GM12878 (cell line): ENCODE data around the gene NDUFC1. TPM values are rescaled to one million over a fixed set of nuclear protein-coding genes. Genes with fewer than 3 reads are reported as not detected.

ENCODE experiments used
- ATAC-seq: fragments of 200-7000 bp; cut with Tn5 transposase; 3 replicates; pipeline ENCODE4 v1.9.1; 2020; ENCODE audit warnings: mild to moderate bottlenecking, moderate library complexity
- BruUV-seq: library from RNA; stranded (reverse); fragments of 400-500 nt; replicated peaks from 2 replicates; lab custom pipeline; 2021; lab: Mats Ljungman, UMichigan
- CTCF ChIA-PET: fragments of 300-600 bp; sonication (Branson Sonifier 250); formaldehyde crosslinking; extraction: SDS; loops from one replicate; lab custom pipeline; 2021; ENCODE audit warnings: inconsistent platforms; lab: Yijun Ruan, JAX
- POLR2A ChIA-PET: fragments of 350-600 bp; formaldehyde crosslinking; extraction: SDS; loops from one replicate; lab custom pipeline; 2021; ENCODE audit warnings: inconsistent platforms; lab: Charles Lee
- RAD21 ChIA-PET: fragments of 300-600 bp; sonication (Branson Sonifier 250); formaldehyde crosslinking; loops from one replicate; lab custom pipeline; 2023; ENCODE audit warnings: antibody characterized with exemption; ENCODE audit not compliant: unreplicated experiment; lab: Charles Lee
- SMC1A ChIA-PET: fragments of 300-600 bp; sonication (Branson Sonifier 250); formaldehyde crosslinking; loops from one replicate; lab custom pipeline; 2023; ENCODE audit not compliant: unreplicated experiment, uncharacterized antibody; lab: Charles Lee
- DNase-seq: peaks from one replicate; pipeline ENCODE4 v3.0.0-alpha.2; 2011; ENCODE audit warnings: low read depth, low spot score
- FAIRE-seq: peaks from 3 replicates; lab custom pipeline; 2011; peaks lifted over from hg19 to GRCh38; lab: Jason Lieb, UNC
- H2AFZ ChIP-seq: 2 replicates; pipeline ENCODE4 v1.6.0; 2011; ENCODE audit warnings: low read depth, low read length, control low read depth; ENCODE audit not compliant: control insufficient read depth
- H3K27ac ChIP-seq: 2 replicates; pipeline ENCODE4 v1.5.1; 2011; ENCODE audit warnings: control low read depth; ENCODE audit not compliant: control insufficient read depth, insufficient read depth
- H3K27me3 ChIP-seq, 2 experiments: replicated peaks in 1 of 2; 2 replicates each; pipeline versions ENCODE4 v1.6.0 to v1.6.1; 2011; ENCODE audit warnings: low read length in 1 of 2; ENCODE audit not compliant: control insufficient read depth in 2 of 2, insufficient read depth in 2 of 2
- H3K36me3 ChIP-seq, 2 experiments: 2 replicates each; pipeline ENCODE4 v1.5.1; 2011; ENCODE audit warnings: low read length in 1 of 2; ENCODE audit not compliant: control insufficient read depth in 2 of 2, insufficient read depth in 2 of 2
- H3K4me1 ChIP-seq: 2 replicates; pipeline ENCODE4 v1.6.1; 2011; ENCODE audit warnings: mild to moderate bottlenecking, low read length, moderate library complexity, mixed read lengths; ENCODE audit not compliant: control insufficient read depth, insufficient read depth
- H3K4me2 ChIP-seq: 2 replicates; pipeline ENCODE4 v1.6.0; 2011; ENCODE audit warnings: control low read depth; ENCODE audit not compliant: control insufficient read depth, insufficient read depth
- H3K4me3 ChIP-seq: fragments of 200-600 bp; sonication (generic); 2 replicates; pipeline ENCODE4 v1.5.1; 2016
- H3K79me2 ChIP-seq: 2 replicates; pipeline ENCODE4 v1.6.0; 2011; ENCODE audit warnings: low read length; ENCODE audit not compliant: control insufficient read depth, insufficient read depth
- H3K9ac ChIP-seq: 2 replicates; pipeline ENCODE4 v1.8.0; 2011; ENCODE audit warnings: low read length, control low read depth, mixed read lengths; ENCODE audit not compliant: control insufficient read depth, insufficient read depth
- H3K9me3 ChIP-seq: replicated peaks from 3 replicates; pipeline ENCODE4 v1.5.1; 2011; ENCODE audit warnings: mild to moderate bottlenecking, low read length; ENCODE audit not compliant: control insufficient read depth, insufficient read depth
- H4K20me1 ChIP-seq: 2 replicates; pipeline ENCODE4 v1.6.0; 2011; ENCODE audit not compliant: control insufficient read depth, insufficient read depth
- CBFB ChIP-seq: IDR thresholded peaks from 2 replicates; pipeline ENCODE4 v1.6.1; 2016; ENCODE audit warnings: antibody characterized with exemption, low read depth
- CHD4 ChIP-seq: fragments of 200-600 bp; sonication (generic); IDR thresholded peaks from 2 replicates; pipeline ENCODE4 v1.6.1; 2016; ENCODE audit warnings: mild to moderate bottlenecking
- JUNB ChIP-seq: IDR thresholded peaks from 2 replicates; pipeline ENCODE4 v1.6.1; 2016; ENCODE audit warnings: antibody characterized with exemption, mild to moderate bottlenecking
- MYB ChIP-seq: fragments of 150-350 bp; IDR thresholded peaks from 2 replicates; pipeline ENCODE4 v1.6.1; 2014; ENCODE audit warnings: mild to moderate bottlenecking, low read depth, low read length, borderline replicate concordance
- NR2C2 ChIP-seq: IDR thresholded peaks from 2 replicates; pipeline ENCODE4 v1.6.1; 2011; ENCODE audit warnings: borderline replicate concordance, low read depth; ENCODE audit not compliant: control insufficient read depth, insufficient read length
- RCOR1 ChIP-seq: conservative IDR thresholded peaks from 2 replicates; pipeline ENCODE4 v1.6.1; 2012; ENCODE audit warnings: low read depth, low read length, improper control_type of control experiment
- RUNX3 ChIP-seq: IDR thresholded peaks from 2 replicates; pipeline ENCODE4 v1.6.1; 2012; ENCODE audit warnings: low read length, inconsistent platforms
- YBX1 ChIP-seq: fragments of 450-650 bp; IDR thresholded peaks from 2 replicates; pipeline ENCODE4 v1.6.1; 2016; ENCODE audit warnings: antibody characterized with exemption
- ZBED1 ChIP-seq: IDR thresholded peaks from 2 replicates; pipeline ENCODE4 v1.6.1; 2016; ENCODE audit warnings: borderline replicate concordance
- ZNF207 ChIP-seq: fragments of 450-650 bp; IDR thresholded peaks from 2 replicates; pipeline ENCODE4 v1.6.1; 2014; ENCODE audit warnings: antibody characterized with exemption, mild to moderate bottlenecking, borderline replicate concordance
- WGBS: methylation state at CpG from one replicate; pipeline ENCODE4 v1.1.6; 2016; ENCODE audit warnings: low lambda C conversion rate; ENCODE audit not compliant: insufficient replicate concordance, insufficient coverage; ENCODE audit errors: missing lambda C conversion rate; 5-methylcytosine and 5-hydroxymethylcytosine counted together
- in situ Hi-C: fragments of 300-500 bp; cut with MboI; formaldehyde crosslinking; loops from 9 replicates; pipeline ENCODE4 v1.14.3; 2018; ENCODE audit warnings: mixed read lengths
- intact Hi-C: fragments of 100-400 bp; cut with micrococcal nuclease; formaldehyde crosslinking; loops from one replicate; pipeline ENCODE4 v1.14.2; 2022; ENCODE audit not compliant: unreplicated experiment
- polyA plus RNA-seq, 11 experiments: library from polyadenylated mRNA; depleted of rRNA in 4 of 11; unstranded in 6 of 11; stranded (reverse) in 5 of 11; fragments of >200 nt; fragmentation: Nextera tagmentation in 4 of 11; fragmentation: Illumina TruSeq in 1 of 11; extraction: Ambion mirVana in 4 of 11; extraction: Trizol in 1 of 11; gene quantifications; 1 replicate in 1 of 11; 2 replicates in 10 of 11; pipeline versions ENCODE4 v1.2.1 to v1.2.3, GENCODE V29; 2011 to 2016; ENCODE audit warnings: inconsistent platforms in 2 of 11, missing spikeins in 2 of 11, low read depth in 1 of 11
- total RNA-seq, 4 experiments: library from RNA; depleted of rRNA in 3 of 4; stranded (reverse); fragments of >200 nt in 3 of 4; fragmentation: Illumina TruSeq in 1 of 4; extraction: Trizol in 1 of 4; gene quantifications; 2 replicates each; pipeline versions ENCODE4 v1.2.1 to v1.2.3, GENCODE V29; 2013 to 2021
- TF ChIP-seq, protein P1 (sequence below): fragments of 450-650 bp; IDR thresholded peaks from 2 replicates; pipeline ENCODE4 v1.6.1; 2016; ENCODE audit warnings: mild to moderate bottlenecking, moderate library complexity, borderline replicate concordance
- TF ChIP-seq, protein P2 (sequence below): fragments of 150-350 bp; IDR thresholded peaks from 2 replicates; pipeline ENCODE4 v1.6.1; 2014; ENCODE audit warnings: mild to moderate bottlenecking, low read depth, low read length
- TF ChIP-seq, protein P3 (sequence below): IDR thresholded peaks from 2 replicates; pipeline ENCODE4 v1.6.1; 2011; ENCODE audit warnings: low read depth, mild to moderate bottlenecking, low read length, moderate library complexity, borderline replicate concordance; ENCODE audit errors: extremely low read depth
- TF ChIP-seq, protein P4 (sequence below): fragments of 450-650 bp; IDR thresholded peaks from 2 replicates; pipeline ENCODE4 v1.6.1; 2016; ENCODE audit warnings: mild to moderate bottlenecking

NDUFC1 gene
- total and polyA plus RNA-seq, 10 of the 15 experiments (the other 5 are each of a cell fraction or from before 2014, with no cell fraction given): 25.5 to 242 (median 68.9) TPM

DNA sequence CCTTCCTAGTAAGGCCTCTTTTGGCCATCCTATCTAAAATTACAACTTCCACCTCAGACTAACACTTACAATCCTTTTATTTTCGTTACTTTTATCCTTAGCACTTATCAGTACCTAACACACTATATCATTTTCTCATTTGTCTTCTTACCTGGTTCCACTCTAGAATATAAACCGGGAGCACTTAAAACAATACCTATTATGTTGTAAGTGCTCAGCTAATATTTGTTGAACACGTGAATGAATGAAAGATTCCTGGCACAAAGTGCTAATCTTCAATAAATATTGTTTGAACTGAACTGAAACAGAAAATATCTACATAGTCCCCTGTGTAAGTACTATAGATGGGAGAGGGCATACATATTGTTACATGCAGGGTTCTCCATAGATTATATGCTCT, 36.6 kb downstream of the NDUFC1 start (continued):
- TF ChIP-seq, protein P1, sequence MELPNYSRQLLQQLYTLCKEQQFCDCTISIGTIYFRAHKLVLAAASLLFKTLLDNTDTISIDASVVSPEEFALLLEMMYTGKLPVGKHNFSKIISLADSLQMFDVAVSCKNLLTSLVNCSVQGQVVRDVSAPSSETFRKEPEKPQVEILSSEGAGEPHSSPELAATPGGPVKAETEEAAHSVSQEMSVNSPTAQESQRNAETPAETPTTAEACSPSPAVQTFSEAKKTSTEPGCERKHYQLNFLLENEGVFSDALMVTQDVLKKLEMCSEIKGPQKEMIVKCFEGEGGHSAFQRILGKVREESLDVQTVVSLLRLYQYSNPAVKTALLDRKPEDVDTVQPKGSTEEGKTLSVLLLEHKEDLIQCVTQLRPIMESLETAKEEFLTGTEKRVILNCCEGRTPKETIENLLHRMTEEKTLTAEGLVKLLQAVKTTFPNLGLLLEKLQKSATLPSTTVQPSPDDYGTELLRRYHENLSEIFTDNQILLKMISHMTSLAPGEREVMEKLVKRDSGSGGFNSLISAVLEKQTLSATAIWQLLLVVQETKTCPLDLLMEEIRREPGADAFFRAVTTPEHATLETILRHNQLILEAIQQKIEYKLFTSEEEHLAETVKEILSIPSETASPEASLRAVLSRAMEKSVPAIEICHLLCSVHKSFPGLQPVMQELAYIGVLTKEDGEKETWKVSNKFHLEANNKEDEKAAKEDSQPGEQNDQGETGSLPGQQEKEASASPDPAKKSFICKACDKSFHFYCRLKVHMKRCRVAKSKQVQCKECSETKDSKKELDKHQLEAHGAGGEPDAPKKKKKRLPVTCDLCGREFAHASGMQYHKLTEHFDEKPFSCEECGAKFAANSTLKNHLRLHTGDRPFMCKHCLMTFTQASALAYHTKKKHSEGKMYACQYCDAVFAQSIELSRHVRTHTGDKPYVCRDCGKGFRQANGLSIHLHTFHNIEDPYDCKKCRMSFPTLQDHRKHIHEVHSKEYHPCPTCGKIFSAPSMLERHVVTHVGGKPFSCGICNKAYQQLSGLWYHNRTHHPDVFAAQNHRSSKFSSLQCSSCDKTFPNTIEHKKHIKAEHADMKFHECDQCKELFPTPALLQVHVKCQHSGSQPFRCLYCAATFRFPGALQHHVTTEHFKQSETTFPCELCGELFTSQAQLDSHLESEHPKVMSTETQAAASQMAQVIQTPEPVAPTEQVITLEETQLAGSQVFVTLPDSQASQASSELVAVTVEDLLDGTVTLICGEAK: no peak
- no peak for TF ChIP-seq JUNB
- no peak for TF ChIP-seq MYB
- no peak for TF ChIP-seq ZNF207
- TF ChIP-seq ZBED1: no peak
- TF ChIP-seq YBX1: no peak
- TF ChIP-seq RUNX3: no peak
- no peak for TF ChIP-seq CHD4

DNA sequence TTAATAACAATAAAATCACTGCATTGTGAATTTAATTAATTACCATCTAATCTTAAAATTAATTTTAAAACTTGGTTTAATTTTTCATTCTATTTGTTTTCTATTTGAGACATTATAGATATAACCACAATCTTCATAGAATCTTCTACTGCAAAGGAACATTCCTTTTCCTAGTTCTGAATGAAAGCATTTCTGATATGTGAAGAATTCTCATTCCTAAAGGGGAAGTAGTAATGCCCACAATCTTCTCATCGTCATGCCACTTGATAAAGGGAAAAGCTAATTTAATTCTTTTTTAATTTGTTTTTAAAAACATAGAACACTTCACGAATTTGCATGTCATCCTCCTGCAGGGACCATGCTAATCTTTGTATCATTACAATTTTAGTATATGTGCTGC, 45.9 kb downstream of the NDUFC1 start:
- Histone ChIP-seq H3K9me3 (no peaks in the 10 kb centered on the region), H3K27me3 (peaks cover 0 to 3% of the 10 kb centered on the region in 2 experiments; a peak in 1 of 4 replicates), H3K36me3 (no peaks in the 10 kb centered on the region), H4K20me1 (no peaks in the 10 kb centered on the region), H3K4me3 (no peak overlapping the region), H3K79me2 (no peaks in the 10 kb centered on the region), H2AFZ (no peak overlapping the region), H3K4me1 (no peaks in the 10 kb centered on the region), H3K27ac (no peak overlapping the region), H3K4me2 (no peak overlapping the region), H3K9ac (no peak overlapping the region)
- no peak for FAIRE-seq
- BruUV-seq: no TSS peak
- intact Hi-C loops: no loop called here
- CTCF ChIA-PET: interaction anchor here (0.9 to 1.6 kb wide), 3 partner anchors 12 to 226 kb away, joined by 3 to 4 read pairs (median 3); no protein-coding TSS in a partner anchor
- ATAC-seq: no peak
- in situ Hi-C loops: no loop called here
- no peak for DNase-seq
- SMC1A ChIA-PET: interaction anchor here (0.9 to 1.3 kb wide), 3 partner anchors 10 to 12 kb away, joined by 3 read pairs; no protein-coding TSS in a partner anchor
- RAD21 ChIA-PET: no interaction called here
- POLR2A ChIA-PET: no interaction called here
- WGBS: 0% methylated on average over 2 of the region's 2 CpGs
- TF ChIP-seq RCOR1 (no peak), NR2C2 (no peak), CBFB (no peak)
- TF ChIP-seq, protein P2, sequence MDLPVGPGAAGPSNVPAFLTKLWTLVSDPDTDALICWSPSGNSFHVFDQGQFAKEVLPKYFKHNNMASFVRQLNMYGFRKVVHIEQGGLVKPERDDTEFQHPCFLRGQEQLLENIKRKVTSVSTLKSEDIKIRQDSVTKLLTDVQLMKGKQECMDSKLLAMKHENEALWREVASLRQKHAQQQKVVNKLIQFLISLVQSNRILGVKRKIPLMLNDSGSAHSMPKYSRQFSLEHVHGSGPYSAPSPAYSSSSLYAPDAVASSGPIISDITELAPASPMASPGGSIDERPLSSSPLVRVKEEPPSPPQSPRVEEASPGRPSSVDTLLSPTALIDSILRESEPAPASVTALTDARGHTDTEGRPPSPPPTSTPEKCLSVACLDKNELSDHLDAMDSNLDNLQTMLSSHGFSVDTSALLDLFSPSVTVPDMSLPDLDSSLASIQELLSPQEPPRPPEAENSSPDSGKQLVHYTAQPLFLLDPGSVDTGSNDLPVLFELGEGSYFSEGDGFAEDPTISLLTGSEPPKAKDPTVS: no peak
- TF ChIP-seq, protein P3, sequence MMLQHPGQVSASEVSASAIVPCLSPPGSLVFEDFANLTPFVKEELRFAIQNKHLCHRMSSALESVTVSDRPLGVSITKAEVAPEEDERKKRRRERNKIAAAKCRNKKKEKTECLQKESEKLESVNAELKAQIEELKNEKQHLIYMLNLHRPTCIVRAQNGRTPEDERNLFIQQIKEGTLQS: no peak
- TF ChIP-seq, protein P4, sequence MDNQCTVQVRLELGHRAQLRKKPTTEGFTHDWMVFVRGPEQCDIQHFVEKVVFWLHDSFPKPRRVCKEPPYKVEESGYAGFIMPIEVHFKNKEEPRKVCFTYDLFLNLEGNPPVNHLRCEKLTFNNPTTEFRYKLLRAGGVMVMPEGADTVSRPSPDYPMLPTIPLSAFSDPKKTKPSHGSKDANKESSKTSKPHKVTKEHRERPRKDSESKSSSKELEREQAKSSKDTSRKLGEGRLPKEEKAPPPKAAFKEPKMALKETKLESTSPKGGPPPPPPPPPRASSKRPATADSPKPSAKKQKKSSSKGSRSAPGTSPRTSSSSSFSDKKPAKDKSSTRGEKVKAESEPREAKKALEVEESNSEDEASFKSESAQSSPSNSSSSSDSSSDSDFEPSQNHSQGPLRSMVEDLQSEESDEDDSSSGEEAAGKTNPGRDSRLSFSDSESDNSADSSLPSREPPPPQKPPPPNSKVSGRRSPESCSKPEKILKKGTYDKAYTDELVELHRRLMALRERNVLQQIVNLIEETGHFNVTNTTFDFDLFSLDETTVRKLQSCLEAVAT: no peak
